IPS-NIHi7 (cell line): ENCODE data around the gene COPS7A.
"Not testable (repeated sequence)": the region's sequence is repeated elsewhere in the genome, so short reads cannot be mapped to it uniquely, and the experiment has no call there.

Experiments
- DNase-seq: peaks from one replicate; pipeline ENCODE4 v3.0.0; 2012; ENCODE audit warnings: mixed read lengths; ENCODE audit errors: extremely low spot score

The COPS7A gene

DNA sequence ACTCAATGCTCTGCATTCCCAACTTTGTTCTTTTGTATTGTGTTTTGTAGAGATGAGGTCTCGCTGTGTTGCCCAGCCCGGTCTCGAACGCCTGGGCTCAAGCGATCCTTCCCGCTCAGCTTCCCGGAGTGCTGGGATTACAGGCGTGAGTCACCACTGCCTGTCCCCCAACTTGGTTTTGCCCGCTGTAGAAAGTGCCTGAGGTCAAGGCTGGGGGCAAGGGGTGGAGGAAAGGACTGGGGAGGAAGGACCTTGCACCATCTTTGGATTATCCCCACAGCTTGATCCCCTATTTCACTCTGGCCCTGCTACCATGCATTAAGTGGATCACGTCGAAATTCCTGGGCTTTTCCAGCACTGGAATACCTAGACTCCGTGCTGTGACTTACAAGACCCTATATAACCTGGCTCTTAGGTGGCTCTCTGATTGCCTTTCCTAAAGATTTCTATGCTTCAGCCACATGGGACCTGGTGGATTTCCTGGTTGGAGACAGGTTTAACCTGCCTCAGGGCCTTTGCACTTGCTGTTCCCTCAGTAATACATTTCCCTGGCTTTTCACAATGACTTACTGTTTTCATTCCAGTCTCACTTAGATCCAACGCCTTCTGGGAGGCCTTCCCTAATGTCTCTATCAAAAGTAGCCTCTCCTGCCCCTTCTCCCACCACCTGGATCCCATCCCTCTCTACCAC is 22.6 kb upstream of the COPS7A start:
- no peak for DNase-seq

DNA sequence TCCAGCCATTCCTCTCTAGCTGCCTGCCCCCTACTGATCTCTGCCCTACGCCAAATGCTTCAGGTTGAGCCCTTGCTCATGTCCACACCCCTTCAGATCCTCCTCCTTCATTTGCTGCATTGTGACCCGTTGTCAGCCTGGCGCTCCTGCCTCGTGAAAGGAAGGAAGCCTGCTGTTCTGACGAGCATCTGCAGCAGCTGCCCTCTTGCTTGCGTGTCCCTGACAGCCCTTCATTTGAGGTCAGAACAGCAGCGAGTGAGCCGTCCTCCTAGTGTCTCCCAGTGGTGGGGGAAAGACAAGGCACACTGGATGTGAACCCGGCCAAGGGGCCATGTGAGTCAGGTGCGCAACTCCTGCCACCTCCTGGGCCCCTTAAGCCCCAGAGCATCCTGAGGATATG is 20.2 kb upstream of the COPS7A start:
- peak; percentile 57 for DNase-seq

DNA sequence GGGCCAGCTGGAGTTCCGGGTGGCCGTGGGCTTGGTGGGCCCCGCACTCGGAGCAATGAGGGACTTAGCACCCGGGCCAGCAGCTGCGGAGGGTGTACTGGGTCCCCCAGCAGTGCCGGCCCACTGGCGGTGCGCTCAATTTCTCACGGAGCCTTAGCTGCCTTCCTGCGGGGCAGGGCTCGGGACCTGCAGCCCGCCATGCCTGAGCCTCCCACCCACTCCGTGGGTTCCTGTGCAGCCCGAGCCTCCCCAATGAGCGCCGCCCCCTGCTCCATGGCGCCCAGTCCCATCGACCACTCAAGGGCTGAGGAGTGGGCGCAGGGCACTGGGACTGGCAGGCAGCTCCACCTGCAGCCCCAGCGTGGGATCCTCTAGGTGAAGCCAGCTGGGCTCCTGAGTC is 15.5 kb upstream of the COPS7A start:
- DNase-seq: not testable (repeated sequence)

DNA sequence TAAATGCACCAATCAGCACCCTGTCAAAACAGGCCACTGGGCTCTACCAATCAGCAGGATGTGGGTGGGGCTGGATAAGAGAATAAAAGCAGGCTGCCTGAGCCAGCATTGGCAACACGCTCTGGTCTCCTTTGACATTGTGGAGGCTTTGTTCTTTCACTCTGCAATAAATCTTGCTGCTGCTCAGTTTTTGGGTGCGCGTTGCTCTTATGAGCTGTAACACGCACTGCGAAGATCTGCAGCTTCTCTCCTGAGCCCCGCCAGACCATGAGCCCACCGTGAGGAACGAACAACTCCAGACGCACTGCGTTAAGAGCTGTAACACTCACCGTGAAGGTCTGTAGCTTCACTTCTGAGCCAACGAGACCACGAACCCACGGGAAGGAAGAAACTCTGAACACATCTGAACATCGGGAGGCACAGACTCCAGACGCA is 14.9 kb upstream of the COPS7A start:
- no peak for DNase-seq

DNA sequence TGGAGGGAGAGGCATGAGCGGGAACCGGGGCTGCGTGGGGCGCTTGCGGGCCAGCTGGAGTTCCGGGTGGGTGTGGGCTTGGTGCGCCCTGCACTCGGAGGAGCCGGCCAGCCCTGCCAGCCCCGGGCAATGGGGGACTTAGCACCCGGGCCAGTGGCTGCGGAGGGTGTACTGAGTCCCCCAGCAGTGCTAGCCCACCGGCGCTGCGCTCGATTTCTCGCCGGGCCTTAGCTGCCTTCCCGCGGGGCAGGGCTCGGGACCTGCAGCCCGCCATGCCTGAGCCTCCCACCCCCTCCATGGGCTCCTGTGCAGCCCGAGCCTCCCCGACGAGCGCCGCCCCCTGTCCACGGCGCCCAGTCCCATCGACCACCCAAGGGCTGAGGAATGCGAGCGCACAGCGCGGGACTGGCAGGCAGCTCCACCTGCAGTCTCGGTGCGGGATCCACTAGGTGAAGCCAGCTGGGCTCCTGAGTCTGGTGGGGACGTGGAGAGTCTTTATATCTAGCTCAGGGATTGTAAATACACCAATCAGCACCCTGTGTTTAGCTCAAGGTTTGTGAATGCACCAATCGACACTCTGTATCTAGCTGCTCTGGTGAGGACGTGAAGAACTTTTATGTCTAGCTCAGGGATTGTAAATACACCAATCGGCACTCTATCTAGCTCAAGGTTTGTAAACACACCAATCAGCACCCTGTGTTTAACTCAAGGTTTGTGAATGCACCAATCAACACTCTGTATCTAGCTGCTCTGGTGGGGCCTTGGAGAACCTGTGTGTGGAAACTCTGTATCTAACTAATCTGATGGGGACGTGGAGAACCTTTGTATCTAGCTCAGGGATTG is 7.6 kb upstream of the COPS7A start:
- not testable (repeated sequence) for DNase-seq

DNA sequence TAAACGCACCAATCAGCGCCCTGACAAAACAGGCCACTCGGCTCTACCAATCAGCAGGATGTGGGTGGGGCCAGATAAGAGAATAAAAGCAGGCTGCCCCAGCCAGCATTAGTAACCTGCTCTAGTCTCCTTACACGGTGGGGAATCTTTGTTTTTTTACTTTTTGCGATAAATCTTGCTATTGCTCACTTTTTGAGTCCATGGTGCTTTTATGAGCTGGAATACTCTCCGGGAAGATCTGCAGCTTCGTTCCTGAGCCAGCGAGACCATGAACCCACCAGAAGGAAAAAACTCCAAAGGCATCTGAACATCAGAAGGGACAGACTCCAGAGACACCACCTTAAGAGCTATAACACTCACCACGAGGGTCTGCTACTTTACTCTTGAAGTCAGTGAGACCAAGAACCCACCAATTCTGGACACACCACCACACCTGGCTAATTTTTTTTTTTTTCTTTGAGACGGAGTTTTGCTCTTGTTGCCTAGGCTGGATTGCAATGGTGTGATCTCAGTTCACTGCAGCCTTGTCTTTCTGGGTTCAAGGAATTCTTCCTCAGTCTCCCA is 6.9 kb upstream of the COPS7A start:
- DNase-seq: no peak

DNA sequence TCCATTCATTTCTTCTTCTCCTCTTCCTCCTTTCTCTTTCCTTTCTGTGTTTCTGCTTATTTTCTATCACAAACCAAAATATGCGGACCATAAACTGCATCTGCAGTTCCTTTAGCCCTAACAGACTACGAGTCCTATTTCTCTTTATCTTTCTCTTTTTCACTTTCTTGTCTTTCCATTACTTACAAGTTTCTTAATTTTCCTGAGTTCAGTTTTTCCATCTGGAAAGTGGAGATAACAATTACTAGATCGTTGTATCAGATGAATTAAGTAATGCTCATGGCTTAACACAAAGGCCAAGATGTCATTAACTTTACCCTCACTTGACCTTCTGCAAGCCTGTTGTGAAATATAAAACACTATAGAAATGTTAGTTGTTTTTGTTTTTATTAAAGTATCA is 983 bp upstream of the COPS7A start:
- no peak for DNase-seq

DNA sequence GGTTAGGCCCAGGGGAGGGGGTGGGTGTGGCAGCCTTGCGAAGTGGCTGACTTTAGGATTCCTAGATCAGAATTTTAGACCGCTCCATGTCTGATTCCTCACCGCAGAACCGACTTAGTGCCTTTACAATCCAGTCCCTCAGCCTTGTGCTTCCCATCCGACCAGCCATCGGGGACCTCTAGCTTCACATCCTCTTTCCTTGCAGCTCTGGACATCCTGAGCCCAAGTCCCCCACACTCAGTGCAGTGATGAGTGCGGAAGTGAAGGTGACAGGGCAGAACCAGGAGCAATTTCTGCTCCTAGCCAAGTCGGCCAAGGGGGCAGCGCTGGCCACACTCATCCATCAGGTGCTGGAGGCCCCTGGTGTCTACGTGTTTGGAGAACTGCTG is 557 bp downstream of the COPS7A start:
- peak; percentile 31 for DNase-seq

DNA sequence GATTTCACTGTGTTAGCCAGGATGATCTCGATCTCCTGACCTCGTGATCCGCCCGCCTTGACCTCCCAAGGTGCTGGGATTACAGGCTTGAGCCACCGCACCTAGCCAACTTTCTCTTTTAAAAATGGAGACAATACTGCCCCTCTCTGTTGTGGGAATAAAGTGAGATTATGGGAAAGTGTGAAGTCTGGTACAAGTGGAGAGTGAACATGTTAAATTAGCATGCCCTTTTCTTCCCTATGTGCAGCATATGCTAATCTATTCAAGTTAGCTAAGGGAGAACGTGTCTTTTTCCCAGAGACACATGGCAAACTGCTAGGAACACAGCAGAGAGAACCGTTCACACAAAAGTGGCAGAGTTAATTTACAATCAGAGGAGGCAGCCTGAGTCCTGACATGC is 1.5 kb downstream of the COPS7A start:
- no peak for DNase-seq

DNA sequence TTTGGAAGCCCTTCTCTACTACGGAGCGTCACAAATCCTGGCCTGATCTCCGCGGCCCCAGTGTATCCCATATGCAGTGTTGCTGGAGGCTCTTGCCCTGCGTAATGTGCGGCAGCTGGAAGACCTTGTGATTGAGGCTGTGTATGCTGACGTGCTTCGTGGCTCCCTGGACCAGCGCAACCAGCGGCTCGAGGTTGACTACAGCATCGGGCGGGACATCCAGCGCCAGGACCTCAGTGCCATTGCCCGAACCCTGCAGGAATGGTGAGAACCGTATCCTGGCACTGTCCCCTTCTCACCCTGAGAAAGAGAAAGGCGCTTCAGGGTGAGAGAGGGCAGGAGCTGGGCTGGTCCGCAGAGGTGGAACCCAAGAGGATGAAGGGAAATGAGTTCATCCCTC is 5.3 kb downstream of the COPS7A start:
- no peak for DNase-seq

DNA sequence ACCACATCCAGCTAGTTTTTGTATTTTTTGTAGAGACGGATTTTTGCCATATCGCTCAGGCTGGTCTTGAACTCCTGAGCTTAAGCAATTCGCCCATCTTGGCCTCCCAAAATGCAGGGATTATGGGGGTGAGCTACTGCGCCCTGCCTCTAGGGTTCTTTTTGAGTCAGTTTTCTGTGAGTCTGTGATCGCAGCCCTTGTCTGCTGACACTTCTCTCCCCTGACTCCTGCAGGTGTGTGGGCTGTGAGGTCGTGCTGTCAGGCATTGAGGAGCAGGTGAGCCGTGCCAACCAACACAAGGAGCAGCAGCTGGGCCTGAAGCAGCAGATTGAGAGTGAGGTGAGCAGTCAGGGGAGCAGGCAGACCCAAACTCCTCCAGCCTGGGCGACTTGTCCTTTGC is 6.3 kb downstream of the COPS7A start:
- DNase-seq: no peak

DNA sequence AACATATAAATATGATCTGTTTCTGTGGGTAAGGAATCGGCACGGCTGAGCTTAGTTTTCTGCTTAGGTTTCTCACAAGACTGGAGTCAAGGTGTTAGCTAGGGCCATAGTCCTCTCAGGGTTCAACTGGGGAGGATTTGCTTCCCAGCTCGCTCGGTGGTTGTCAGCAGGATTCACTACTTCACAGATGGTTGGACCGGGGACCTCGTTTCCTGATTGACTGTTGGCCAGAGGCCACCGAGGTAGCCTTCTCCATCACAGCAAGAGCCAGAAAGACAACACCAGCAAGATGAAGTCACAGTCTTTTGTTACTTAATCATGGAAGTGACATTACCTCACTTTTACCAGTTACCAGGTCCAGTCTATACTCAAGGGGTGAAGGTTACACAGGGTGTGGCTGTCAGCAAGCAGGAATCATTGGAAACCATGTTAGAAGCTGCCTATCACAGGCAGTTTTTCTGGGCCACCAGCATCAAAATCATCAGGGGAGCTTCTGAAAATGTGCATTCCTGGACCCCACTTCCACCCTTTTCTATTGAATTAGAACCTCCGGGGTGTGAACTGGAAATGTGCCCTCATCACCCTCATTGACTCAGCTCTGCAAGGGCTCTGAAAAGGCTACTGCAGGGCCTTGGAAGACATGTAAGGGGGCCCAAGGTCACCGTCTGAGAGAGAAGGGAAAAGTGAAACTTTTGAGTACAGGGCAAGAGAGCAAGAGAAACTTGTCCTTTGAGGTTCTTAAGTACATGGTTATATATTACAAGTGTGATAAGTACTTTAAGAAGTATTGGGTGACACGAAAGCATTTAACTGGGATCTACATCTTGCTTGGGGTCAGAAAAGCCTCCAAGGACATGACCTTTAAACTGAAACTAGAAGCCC is 10.9 kb downstream of the COPS7A start:
- DNase-seq: no peak

DNA sequence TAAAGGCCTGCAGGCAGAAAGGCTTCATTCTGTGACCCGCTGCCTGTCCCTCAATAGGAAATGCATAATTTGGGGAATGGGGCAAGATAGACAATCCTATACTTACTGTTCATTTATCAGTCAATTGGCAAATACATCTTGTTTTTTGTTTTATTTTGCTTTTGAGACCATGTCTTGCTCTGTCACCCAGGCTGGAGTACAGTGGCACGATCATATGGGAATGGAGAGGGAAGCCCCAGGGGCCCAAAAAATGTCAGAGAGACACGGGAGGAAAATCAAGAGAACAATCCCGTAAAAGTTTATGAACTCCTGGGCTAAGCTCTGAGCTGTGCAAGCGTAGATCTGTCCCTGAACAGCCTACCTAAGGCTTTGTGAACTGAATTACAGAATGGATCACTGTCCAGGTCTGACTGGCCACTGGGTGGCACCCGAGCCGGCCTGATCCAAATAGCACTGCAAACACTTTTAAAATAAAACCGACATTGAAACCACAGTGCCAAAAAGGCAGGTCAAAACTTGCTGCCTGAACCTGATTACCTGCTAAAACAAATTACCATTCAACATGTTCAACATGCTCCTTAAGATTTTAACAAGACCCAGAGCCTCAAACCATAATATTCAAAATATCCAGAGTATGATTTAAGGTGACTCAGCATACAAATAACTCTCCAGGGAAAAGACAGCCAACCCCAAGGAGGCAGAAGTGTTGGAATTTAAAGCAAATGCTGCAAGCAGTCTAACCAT is 11.8 kb downstream of the COPS7A start:
- peak; percentile 69 for DNase-seq

DNA sequence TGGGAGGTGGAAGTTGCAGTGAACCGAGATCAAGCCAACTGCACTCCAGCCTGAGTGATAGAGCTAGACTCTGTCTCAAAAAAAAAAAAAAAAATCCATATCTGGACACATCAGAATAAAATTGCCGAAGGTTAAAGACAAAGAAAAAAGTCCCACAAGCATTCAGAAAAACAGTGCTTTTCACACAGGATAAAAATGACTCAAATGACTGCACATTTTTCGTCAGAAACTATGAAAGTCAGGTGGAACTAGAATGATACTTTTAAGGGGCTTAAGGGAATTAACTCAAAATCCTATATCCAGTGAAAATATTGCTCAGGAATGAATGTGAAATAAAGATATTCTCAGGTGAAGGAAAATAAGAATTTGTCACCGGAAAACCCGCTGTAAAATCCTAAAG is 12.9 kb downstream of the COPS7A start:
- DNase-seq: no peak

DNA sequence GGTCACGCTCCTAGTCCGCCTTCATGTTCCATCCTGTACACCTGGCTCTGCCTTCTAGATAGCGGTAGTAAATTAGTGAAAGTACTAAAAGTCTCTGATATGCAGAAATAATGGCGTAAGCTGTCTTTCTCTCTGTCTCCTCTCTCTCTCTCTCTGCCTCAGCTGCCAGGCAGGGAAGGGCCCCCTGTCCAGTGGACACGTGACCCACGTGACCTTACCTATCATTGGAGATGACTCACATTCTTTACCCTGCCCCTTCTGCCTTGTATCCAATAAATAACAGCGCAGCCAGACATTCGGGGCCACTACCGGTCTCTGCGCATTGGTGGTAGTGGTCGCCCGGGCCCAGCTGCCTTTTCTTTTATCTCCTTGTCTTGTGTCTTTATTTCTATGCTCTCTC is 18.2 kb downstream of the COPS7A start:
- not testable (repeated sequence) for DNase-seq

DNA sequence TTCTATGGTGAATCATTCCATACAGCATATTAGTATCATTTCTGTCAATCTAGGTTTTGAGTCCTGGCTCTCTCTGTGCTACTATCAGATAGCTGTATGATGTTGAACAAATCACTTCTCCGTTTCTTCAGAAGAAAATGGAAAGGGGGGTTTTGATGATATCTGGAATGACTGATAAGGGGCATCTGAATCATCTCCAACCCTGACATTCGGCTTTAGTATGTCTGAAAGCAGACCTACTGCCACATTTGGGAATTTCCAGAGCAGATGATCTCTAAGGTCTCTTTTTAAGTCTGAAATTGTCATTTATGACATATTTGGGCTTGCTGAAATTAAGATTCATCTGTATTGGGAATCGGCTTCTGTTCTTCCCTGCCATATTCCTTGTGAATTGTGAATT is 19.0 kb downstream of the COPS7A start:
- no peak for DNase-seq

DNA sequence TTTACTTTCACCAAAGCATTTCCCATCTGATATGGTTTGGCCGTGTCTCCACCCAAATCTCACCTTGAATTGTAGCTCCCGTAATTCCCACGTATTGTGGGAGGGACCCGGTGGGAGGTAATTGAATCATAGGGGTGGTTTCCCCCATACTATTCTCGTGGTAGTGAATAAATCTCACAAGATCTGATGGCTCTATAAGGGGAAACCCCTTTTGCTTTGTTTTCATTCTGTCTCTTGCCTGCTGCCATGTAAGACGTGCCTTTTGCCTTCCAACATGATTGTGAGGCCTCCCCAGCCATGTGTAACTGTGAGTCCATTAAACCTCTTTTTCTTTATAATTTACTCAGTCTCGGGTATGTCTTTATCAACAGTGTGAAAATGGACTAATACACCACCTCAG is 19.5 kb downstream of the COPS7A start:
- DNase-seq: not testable (repeated sequence)

DNA sequence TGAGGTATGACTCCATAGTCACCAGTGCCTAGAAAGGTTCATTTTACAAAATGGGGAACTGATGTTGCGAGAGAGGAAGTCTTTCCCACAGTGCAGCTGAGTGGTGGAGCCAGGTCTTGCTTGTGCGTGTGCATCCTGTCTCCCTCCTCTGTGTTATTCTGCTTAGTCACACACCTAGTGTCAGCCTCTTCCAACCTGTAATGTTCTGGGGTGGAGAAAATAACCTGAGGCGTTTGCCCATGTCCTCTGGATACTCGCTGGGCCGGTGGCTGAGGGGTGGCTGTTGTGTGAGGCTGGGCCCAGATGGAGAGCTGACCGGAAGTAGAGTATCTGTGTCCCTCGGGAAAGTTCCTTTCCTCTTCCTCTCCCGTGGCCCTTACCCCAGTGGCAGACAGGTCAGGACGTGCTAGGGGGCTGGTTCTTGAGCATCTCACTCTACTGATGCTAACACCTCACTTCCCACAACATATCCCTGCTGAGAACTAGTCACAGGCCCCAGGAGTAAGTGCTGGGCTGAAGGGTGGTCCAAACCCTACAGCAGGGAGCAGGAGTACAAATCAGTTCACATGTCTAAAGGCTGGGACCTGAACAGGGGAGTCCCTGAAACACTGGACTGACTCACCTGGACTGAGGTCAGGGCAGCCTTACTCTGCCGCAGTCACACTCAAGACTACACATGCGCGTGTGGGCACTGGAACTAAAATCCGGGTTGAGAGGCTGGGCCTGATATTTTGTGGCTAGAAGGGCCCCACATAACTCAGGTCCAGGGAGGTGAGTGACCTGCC is 22.1 kb downstream of the COPS7A start:
- DNase-seq: no peak

DNA sequence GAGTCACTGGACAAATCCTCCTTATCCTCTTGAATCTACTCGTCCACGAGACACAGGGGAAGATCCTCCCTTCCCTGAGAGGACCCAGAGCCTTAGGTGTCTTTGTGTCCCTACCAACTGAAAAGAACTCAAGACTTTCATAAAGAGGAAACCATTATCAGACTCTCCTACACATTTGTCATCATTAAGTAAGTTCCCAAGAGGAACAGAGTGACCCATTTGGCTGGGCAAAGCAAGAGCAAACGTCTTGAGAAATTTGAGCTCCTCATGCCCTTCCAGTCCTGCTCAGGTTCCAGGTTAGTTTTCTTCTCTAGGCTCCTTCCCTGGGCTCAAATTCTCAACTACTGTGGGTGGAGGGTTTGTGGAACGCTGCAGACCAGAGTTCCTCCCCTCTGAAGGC is 23.4 kb downstream of the COPS7A start:
- DNase-seq: no peak

DNA sequence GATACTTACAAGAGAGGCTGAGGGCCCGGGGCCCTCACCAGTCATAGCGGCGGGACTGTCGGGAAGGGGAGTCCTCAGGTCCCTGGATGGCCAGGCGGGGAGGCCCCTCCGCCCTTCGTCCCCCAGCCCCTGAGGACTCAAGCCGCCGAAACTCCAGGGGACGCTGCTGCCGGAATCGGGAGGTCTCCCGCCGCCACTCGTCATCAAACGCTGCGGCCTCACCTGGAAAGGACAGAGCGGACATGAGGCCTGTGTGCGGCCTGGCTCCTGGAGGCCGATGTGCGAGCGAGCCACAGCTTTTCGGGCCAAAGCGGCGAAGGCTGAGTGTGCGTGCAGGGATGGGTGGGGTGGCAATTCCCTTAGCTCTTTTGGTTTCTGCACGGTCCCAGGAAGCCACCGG is 24.9 kb downstream of the COPS7A start:
- DNase-seq: no peak
